ENCODE measurements around the gene PHKG2.
A peak's percentile ranks its signal among the peaks of the same experiment; 100 is the strongest.

PHKG2 gene

DNA sequence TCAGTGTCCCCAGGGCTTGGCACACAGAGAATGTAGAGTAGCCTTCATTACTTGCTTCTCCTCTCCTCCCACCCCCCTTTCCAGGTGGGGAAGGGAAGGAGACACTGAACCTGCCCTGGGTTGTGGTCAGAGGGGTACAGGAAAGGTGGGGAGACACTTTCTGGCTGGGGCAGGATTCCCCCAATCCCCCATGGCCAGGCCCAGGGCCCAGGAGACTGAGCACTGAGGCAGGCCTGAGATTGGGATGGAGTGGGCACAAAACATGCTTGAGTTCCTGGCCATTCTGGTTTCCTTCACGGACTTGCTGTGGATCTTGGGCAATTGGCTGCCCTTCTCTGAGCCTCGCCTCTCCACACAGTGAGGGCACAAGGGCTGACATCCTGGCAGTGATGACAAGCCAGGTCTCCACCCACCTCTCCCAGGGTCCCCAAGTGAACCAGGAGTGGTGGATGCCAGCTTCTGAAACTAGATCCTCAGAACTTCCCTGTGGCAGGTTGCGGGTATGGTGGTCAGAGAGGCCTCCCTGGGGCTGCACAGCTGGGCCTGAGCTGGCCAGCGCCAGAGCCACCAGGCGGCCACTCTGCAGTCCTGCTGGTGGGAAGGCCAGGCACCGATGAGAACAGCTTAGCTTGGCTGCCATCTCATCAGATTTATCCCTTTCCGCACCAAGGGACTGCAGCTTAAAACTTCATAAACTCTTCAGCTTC, 29.5 kb downstream of the PHKG2 start:
- DNase-seq, result no peak

DNA sequence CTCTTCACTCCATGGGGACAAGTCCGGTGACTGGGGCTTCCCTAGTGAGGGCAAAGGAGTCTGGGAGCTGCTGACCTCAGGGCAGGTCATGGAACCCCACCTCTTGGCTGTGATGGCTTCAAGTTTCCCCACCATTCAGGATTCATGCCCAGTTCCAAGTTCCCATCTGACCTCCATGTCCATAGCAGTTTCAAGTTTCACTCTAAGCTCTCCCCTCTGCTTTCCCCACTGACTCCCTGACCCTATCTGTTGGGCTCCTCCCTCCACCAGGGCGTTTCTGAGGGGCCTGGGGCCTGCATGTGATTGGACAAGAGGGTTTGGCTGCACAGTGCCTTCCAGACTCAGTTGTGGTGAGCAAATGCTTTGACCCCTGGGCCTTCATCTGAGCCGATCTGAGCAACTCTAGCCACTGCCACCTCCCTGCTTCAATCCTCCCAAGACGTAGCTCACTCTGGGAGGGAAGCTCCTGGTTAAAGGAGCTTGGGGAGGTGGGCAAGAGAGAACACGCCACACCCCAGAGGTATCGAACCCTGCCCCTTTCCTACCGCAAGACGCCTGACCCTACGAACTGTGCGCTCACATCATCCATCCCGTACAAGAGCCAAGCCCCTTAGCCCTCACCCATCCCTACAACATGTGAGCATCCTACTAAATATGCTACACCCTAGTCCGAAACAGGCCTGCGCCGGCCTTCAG, 30.5 kb downstream of the PHKG2 start:
- no peak for DNase-seq

DNA sequence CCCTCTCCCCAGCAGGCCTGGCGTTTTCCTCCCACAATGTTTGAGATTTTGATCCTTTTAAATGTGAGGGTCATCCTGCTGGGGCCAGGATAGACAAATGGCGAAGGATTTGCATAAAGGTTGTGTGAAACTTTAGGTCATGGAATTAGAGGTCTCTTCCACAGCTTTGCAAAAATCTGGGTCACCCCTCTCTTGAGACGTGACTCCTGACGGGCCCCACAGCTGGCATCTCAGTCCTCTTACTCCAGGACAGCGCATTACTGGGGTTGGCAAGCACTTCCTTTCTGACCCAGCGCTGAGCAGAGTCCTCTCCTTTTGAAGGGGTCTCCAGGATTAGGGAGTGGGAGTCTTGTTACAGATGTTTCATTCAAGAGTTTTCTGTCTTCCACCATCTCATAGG, 31.4 kb downstream of the PHKG2 start:
- DNase-seq, result no peak

DNA sequence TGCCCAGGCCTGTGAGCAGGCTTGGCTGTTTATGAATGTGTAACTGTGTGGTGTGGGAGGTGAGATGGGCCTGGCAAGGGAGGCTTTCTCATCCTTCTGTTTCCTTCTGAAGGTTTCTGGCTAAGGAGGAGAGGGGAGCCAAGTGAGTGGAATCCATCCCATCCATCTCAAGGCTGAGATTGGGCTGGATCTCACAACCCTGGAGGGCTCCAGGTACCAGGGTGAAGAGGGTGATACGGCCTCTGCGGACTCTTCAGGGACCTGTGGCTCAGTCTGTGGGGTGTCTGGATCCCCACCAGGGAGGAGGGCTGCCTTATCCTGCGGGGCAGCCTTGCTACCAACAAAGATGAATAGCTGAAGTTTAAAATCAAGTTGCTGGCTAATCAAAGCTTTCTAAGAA, 31.8 kb downstream of the PHKG2 start:
- no peak for DNase-seq

DNA sequence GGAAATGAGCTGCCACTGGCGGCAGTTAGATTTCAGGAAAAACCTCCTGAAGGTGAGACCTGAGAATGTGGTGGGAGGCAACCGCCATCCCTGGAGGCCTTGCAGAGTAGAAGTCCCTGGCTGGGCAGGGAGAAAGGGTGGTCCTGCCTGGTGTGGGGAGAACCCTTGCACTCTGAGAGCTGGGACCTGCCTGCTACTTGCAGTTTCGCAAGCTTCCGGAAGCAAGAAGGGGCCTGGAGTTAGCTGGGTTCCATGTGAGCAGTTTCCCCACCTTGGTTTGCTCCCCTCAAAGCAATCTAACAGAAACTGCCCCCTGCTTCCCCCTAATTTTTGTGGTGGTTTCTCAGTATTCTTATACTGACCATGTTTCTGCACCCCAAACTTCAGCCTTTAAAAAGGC, 32.3 kb downstream of the PHKG2 start:
- no peak for DNase-seq

DNA sequence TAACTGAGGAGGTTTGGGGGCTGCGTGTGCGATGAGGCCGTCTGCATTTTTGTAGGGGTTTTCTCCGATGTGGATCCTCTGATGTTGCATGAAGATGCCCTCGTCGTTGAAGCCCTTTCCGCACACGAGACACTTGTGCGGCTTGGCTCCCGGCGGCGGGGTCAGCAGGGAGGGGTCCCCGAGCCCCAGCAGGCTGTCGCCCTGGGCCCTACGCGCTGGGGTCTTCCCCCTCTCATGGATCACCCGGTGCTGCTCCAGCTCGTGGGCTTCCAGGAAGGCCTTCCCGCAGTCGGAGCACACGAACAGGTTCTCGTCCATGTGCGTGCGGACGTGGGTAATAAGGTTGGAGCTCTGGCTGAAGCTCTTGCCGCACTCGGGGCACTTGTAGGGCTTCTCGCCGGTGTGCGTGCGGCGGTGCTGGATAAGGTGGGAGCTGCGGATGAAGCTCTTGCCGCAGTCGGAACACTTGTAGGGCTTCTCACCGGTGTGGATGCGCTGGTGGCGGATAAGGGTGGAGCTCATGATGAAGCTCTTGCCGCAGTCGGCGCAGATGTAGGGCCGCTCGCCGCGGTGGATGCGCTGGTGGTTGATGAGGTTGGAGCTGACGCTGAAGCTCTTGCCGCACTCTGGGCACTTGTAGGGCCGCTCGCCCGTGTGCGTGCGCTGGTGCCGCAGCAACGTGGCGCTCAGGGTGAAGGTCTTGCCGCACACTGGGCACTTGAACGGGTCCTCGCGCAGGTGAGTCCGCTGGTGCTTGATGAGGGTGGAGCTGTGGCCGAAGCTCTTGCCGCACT, 34.5 kb downstream of the PHKG2 start:
- DNase-seq, result no peak

DNA sequence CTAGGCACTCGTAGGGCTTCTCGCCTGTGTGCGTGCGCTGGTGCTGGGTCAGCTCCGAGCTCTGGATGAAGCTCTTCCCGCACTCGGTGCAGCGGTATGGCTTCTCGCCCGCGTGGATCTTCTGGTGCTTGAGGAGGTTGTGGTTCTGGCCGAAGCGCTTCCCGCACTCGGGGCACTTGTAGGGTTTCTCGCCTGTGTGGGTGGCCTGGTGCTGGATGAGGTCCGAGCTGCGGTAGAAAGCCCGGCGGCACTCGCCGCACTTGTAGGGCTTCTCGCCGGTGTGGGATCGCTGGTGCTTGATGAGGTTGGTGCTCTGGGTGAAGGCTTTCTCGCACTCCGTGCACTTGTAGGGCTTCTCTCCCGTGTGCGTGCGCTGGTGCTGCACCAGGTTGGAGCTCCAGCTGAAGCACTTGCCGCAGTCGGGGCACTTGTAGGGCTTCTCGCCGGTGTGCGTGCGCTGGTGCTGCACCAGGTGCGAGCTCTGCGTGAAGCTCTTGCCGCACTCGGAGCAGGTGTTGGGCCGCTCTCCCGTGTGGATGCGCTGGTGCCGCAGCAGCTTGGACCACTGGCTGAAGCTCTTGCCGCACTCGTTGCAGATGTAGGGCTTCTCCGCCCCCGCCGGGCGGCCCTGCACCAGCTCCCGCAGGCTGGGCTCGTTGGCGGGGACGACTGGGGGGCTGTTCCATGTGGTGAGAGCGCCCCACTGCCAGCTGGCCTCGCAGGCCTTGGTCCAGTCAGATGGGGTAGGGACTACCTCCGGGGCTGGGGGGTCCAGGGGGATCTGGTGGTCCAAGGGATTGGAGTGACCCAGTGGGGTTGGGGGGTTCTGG, 35.3 kb downstream of the PHKG2 start:
- no peak for DNase-seq

DNA sequence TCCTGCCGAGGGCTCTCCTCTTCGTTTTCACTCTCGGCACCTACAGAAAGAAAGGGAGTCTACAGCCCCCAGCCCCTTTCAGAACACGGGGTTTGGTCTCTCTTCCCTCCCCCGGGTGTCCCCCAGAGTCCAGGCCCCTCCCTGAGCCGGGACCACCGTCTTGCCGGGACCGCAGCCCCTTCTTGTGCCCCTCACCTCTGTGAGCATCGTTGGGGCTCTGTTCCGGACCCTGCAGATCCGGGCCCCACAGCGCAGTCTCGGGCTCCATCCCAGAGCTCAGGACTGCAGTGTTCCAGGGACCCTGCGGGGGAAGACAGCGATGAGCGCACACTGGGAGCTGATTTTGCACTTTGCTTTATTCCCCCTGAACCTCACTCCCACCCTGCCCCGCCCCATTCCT, 36.0 kb downstream of the PHKG2 start:
- no peak for DNase-seq

DNA sequence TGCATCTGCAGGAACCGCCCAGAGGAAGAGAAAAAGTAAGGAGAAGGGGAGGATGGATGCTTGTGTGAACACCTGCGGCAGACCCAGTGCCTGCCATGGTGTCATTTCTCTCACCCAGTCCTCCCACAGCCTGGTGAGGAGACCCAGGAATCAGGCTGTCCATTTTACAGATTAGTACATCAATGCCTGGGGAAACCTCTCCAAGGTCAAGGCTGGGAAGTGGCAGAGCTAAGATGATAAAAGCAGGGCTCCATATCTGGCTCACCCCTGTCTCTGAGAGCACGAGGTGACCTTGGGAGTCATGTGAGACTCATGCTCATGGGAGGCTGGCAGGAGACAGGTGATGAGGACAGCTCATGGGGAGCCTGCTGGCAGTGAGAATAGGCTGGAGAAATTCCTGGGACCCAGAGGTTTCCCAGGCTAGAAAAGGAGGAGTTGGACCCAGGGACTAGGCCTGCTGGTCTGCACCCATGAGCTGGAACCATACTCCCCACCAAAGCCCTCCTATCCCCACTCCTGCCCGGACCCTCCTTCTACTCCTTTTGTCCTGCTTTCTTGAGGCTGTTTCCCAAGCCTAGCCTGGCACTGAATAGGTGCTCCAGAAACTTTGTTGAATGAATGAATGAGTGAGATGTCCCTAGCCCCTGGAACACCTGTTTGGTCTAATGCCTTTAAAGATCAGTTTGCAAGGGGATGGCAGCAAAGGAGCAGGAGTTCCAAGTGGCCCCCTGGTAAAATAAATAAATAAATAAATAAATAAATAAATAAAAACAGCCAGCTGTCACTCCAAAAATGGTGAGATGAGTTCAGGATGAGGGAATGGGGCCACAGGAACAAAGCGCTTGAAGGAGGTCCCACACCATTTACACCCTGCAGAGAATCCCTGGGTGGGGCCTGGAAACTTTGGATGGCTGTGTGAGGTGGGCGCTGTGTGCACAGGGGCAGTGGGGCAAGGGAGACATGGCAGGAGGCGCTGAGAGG, 37.2 kb downstream of the PHKG2 start:
- DNase-seq, result no peak

DNA sequence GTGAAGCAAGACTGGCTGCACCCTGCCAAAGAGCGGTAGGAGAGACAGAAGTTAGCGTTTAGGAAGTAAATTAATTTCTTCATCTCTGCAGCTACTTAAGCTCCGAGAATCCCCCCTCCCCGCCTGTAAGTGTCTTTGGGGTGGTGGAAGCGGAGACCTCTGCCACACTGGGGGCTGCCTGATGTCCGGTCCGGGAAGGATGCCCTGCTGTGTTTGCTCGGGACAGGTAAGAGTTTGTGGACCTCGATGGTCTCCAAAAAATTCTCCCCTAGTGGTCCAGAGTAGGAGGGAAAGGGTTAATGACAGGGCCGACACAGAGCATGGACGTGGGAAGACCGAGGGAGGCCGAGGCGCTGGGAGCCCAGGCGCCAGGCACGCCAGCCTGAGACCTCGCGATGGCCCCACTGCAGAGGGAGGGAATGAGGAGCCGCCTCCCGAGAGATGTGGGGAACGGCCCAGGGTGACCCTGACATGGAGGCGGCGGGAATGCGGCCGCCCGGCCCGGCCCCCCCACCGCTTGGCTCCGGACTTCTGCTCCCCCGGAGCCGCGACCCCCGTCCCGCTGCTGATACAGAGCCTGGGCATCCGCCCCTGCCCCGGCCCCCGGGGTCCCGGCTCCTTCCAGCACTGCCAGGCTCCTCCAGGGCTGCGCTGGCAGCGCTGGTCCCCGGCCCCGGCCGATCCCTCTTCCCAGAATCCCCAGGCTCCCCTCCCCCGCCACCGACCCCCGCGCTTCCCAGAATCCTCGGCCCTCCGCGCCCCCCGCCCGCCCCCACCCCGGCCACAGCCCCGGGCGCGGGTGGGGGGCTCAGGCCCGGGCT, 38.1 kb downstream of the PHKG2 start:
- DNase-seq, result peak; percentile 78

DNA sequence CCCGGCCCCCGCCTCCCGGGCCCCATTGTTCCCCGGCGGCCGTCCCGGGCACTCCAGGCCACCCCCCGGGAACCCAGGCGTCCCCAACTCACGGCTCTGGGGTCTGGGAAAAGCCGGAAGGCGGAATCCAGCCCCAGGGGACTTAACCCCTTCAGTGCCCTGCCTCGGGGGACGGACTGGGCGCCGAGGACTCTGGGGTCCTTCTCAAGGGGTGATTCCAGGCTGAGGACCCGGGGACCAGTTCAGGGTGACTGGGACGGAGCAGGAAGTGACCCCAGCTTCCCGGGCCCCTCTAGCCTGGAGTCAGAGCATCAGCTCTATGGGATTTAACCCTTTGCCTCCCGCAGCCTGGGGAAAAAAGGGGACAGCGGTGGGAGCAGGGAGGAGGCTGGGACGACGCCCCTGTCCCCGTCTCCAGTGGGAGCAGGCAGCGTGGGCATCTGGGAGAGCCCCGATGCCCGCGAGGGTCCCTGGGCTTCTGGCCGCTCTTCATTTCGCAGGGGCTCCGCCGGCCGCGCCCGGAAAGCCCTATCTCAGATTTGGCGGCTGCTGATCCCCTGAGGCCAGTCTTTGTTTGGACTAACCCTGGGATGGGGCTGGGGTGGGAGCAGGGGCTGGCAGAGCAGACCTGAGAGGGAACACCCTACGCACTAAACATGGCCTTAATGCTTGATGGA, 38.8 kb downstream of the PHKG2 start, which contains the start of gene ZNF629:
ZNF629 (minus strand) TSS at position 270 of the 677 bp plus-strand sequence. CDS start 2,723 bp downstream, outside the sequence.
- peak; percentile 87 for DNase-seq

DNA sequence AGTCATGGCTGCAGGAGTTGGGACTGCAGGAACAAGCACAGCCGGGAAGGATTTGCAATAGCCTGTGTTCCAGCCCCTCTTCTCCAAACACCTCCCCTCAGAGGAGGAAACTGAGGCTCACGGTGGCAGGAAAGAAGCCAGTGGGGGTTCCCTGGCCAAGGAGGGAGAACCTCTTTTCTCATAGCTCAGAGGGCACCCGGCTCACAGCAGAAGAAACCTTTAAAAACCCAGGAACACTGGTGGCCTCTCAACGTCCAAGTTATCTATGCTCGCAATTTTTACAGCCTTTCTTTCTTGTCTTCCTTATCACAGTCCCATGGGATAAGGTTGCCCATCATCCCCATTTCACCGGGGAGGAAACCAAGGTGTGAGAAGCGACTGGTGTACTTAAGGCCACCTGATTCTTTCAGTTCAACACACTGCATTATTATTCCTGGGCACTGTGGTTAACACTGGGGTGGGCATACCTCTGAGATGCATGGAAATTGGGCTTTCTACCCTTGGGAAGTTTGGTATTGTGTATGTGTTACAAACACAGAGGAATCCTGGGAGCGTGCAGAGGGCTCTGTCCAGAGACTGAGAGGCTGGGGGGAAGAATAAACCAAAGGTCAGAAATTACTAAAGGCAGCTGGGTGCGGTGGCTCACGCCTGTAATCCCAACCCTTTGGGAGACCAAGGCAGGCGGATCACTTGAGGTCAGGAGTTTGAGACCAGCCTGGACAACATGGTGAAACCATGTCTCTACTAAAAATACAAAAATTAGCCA, 39.6 kb downstream of the PHKG2 start:
- DNase-seq, result no peak

DNA sequence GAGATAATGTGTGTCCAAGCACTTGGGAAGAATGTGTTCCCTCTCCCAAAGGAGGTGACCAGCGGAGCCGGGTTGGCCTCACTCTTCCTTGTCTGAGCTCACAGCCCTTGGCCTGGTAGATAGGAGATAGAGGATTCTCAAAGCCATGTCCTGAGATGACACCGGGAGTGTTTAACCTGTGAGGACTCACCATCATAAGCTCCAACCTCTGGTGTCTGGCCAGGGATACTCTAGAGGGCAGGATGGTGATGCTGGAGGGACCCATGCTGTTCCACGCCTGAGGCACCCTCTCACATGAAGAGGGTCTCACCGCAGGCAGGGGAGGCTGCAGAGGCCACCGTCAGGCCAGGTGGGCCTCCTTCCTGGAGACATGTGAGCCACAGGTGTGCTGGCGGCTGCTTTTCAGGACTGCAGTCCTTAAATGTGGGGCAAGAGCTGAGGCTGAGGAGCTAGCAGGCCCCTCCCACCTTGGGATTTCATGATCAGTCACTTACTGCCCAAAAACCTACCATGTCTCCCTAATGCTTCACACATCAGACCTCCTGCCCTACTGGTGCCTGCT, 45.4 kb downstream of the PHKG2 start:
- no peak for DNase-seq

DNA sequence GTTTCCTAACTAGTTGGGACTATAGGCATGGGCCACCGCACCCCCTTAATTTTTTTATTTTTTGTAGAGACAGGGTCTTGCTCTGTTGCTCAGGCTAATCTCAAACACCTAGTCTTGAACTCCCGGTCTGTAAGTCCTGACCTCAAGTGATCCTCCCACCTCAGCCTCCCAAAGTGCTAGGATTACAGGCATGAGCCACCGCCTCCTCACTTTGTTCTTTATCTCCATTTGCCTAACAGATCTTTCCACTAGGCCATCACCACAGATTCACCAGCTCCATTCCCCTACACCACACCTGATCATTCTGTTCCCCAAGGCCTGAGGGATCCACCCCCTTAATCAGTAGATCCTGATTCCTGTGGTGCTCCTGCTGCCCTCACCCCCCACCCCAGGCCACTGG, 46.4 kb downstream of the PHKG2 start:
- DNase-seq, result no peak

DNA sequence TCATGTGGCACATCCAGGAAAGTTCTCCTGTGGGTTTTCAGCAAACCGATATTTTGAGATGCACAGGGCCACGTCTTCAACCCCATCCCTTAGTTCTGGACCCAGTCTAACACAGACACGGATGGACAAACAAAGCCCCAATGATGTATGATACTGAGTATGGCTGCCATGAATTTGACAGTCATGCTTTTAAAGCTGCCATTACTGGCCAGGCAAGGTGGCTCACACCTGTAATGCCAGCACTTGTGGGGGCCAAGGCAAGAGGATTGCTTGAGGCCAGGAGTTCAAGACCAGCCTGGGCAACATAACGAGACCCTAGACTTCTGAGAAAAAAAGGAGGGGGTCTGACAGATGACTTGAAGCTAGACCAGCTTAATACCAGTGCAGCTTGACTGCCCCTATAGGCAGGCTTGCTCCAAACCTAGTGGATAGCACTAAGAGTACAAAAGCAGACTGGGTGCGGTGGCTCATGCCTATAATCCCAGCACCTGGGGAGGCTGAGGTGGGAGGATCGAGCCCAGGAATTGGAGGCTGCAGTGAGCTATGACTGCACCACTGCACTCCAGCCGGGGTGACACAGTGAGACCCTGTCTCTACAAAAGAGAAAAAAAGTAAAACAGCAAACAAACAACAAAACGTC, 49.6 kb downstream of the PHKG2 start:
- no peak for DNase-seq

Measured in 8988T (cell line).